Left ventricle myocardium superior (tissue), 1 donor: Measurements from ENCODE around the gene SLC8A1. TPM values are rescaled to one million over a fixed set of nuclear protein-coding genes. Genes with fewer than 3 reads are reported as not detected.

Source experiments
- ATAC-seq: fragments of 200-7000 bp; cut with Tn5 transposase; one replicate; pipeline ENCODE4 v1.9.1; 2020; ENCODE audit warnings: mild to moderate bottlenecking, moderate library complexity
- DNase-seq: peaks from one replicate; pipeline ENCODE4 v3.0.0-alpha.2; 2020
- intact Hi-C: fragments of 100-400 bp; cut with micrococcal nuclease; formaldehyde crosslinking; loops from one replicate; pipeline ENCODE4 v1.11.0; 2022
- total RNA-seq: library from RNA; stranded (reverse); fragmentation: NEBNext Ultra II Directional; extraction: Animal tissue kit (Norgen Biotek cat#: 25700); gene quantifications from one replicate; pipeline ENCODE4 v1.2.1, GENCODE V29; 2021
- donor health status: DM: no; HTN: yes; CAD: no; lungs with severe emphysema.

The SLC8A1 gene
- total RNA-seq, 1 donor from 2014 or later = 1,122 TPM

DNA sequence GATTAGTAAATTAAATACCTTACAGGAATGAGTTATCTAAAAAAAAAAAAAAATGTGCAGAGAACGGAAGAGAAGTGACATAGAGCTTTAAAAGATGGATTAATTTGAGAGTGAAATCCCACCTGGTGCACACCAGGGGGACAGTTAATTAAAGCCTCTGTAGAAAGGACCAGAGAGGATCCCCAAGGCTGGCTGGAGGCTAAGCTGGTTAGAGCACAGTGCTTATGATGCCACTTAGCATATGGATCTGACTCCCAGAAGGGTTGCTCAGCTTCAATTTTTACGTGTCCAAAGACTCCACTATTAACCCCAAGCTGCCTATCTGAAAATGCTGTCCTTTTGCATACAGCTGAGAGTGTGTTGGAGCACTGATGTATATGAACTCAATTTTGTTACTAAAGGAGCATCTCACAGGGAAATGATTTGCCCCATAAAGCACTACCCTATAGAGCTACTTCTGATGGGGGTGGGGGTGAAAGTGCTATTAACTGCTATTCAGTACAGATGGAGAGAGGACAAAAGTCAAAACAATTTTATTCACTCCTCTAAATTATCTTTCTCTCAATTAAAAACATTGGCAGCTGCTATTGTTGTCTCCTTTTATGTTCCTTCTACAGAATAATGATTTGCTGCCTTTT is 15.2 kb upstream of the SLC8A1 start:
- intact Hi-C loops = no loop called here
- ATAC-seq (no peak), DNase-seq (no peak)

DNA sequence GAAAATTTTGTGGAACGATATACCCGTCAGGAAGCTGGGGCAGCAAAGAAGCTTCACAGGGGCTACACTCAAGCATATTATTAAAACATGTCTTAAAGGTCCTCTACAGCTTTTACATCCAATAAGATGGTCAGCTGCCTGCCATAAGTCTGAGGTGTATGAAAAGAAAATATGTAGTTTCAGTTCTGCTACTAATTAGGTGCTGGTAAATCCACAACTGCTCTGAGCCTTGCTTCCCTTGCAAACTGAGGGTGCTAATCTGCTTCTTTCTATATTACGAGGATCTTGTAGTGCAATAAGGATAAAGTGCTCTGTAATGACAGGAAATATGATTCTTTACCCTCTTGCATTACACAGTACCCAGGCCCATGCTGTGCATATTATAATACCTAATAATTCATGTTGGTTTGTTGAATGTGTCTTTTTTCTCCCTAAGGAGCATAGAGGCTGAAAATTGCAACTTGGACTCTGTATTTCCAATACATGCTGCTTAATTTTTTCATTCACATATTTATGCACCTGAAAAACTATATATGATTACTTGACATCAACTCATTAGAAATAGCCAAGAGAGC is 14.5 kb upstream of the SLC8A1 start:
- intact Hi-C loops = no loop called here
- ATAC-seq = no peak
- DNase-seq = no peak

DNA sequence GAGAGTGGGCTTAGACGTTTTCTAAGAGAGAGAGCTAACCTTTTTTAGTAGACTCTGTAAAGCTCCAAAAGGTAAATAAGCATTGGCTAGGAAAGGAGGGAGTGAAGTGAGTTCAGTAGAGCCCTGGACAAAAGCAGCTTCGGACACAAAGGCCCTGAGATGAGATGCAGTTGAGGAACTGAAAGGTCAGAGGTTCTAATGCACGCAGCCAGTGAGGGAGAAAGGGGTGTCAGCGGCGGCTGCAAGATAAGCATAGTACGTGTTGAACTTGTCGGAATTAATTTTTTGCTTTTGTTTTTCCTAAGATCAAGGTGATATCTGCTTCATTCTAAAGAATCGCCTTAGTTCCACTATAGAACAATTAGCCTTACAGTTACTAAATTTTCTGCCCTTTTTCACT is 11.2 kb upstream of the SLC8A1 start:
- intact Hi-C loops = no loop called here
- DNase-seq (no peak), ATAC-seq (no peak)

DNA sequence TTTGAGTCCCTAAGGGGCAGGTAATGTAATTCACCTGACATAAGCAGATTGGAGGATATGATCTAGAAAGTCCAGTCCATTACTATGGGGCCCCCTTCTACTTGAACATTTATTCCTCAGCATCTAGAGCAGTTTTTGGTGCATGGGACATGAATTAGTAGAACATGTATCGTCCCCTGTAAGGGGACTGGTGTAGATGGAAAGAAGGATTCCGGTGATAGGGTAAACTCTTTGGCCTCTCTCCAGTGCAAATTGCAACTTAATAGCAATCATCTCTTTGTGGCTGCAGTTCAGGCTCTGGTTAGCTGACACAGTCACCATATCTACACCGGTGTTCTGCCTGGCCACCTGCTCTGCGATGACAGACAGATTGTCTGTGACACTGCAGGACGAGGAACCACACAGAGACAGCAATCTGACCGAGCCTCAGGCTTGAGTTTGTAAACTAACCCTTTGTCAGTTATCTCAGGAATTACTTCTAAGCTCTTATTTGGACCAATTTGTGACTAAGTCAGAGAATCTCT is 6.4 kb upstream of the SLC8A1 start:
- intact Hi-C loops = no loop called here
- DNase-seq = no peak
- ATAC-seq = peak; percentile 67

DNA sequence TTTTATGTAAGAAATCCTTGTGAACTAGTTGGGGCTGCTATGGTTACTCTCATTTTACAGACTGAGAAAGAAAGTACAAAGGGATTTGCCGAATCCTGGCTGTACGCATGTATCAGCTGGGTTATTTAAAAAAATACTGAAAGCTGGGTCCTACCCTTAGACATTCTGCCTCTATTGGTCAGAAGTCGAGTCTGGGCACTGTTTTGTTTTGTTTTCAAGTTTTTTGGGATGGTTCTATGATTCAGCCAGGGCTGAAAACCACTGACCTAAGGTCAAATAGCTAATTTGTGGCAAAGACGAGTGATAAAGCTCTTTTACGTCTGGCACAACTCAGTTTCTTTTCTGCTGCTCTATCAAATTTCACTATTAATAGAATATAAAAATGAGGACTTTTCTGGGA is 5.9 kb upstream of the SLC8A1 start:
- intact Hi-C loops = no loop called here
- DNase-seq (no peak), ATAC-seq (no peak)

DNA sequence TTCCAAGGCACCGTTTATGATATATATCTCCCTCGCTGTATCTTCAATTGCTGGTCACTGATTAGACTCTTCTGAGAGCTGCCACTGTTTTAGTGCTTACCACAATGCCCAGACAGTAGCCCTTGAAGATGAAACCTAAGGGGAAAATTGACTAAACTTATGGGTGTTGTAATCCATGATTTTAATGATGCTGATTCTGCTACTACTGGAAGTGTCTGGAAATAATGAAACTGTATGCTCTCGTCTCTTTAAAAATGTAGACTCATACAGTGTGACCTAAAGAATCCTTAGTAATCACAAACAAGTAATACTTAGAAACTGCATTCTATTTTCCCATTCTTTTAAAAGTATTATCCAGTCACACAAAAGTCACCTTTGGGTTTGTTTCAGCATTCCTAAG is 5.5 kb upstream of the SLC8A1 start:
- intact Hi-C loops = no loop called here
- ATAC-seq = no peak
- DNase-seq = no peak

DNA sequence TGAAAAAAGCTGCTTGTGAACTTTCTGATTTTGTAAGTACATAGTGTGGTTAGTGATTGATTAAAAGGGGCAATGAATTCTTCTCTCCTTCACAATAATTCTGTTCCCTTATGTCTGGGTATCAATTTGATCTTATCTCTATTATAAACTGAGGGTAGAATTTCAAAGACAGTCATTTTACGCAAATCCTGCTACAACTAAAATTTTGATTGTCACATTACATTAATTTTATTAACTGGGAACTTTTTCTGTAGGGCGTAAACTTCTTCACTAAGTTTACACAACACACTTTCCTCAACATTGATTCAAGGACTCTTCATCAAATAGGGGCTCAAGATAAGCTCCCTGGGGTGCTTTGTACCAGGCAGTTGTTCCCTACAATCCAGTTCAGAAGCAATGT is 5.0 kb upstream of the SLC8A1 start:
- ATAC-seq (no peak), DNase-seq (no peak)
- intact Hi-C loops = no loop called here

DNA sequence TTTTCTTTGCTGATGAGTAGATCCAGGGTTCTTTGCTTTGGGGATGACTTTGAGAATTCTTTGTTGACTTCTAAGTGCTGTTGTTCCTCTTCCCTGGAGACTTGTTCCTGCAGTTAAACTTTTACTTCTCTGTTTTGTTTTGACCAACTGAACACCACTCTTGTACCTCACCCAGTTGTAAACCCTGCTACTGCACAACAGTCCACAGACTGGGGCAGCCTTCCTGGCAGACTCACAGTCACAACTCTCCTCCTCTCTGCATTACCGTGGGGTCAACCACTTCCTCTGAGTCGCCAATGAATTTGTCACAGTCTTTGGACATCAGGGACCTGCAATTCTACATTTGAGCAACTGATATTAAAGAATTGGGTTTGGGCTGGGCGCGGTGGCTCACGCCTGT is 3.8 kb upstream of the SLC8A1 start:
- ATAC-seq (peak; percentile 9), DNase-seq (peak; percentile 36)
- intact Hi-C loops = no loop called here

DNA sequence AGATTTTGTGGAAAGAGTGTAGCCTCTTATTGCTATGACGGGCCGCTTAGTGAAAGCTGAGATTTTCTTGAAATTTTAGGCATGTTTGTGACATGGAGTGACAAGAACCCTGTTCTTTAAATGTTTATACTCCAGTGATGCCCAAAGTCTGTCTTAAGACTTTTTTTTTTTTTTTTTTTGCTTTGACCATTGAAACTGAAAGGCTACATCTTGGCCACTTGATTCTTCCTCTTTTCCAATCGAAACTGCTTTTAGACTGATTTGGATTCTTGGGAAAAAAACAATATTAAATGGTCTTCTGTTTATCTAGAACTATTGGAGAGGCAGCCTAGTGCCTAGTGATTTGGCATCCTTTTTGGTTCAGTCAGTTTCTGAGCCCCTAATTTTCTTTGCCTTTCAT is 2.4 kb upstream of the SLC8A1 start:
- intact Hi-C loops = no loop called here
- no peak for DNase-seq
- ATAC-seq = no peak

DNA sequence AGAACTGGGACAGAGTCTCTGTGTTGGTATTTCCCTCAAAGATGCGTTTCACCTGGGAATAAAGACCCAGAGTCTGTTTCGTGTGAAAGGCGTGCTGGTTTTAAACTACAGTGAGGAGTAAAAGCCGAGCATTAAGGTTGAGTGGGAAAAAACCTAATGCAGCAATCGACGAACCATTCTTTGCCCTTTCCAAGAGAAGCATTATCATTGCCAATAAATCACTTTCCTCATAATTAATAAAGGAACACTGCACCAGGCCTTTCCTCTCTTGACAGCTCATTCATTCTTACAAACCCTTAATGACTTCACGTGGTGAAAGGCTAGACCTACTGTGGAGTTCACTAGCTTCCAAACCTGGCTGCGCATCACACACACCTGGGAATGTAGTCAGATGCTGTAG is 896 bp upstream of the SLC8A1 start:
- intact Hi-C loops = no loop called here
- ATAC-seq = no peak
- DNase-seq = no peak

DNA sequence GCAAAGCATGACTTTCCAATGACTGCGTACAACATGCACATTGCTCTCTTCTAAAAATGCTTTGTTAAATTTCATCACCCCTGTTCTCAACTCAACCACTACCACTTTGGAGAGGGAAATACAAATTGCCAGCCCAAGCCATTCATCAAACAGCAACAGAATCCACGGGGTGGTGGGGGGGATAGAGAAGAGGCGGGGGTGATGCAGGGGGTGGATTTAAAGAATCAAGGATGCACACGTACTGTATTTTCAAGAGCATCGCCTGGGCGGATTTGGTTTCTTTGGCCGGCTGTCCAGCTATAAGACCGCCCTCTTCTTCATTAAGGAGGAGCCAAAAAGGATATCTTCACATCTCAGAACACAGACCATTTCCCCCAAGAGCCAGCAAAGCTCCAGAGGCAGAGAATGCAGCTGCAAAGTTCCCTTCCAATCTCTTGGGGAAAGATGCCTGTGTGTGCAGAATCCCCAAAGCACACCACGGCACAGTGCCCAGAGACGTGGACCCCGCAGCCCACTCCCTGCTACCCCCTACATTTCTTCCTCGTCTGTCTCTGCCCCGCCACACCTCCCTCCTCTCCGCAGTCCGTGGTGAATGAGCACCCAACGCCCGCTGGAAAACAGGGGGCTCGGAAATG is 977 bp downstream of the SLC8A1 start:
- ATAC-seq (peak; percentile 65), DNase-seq (no peak)
- intact Hi-C loops = no loop called here

DNA sequence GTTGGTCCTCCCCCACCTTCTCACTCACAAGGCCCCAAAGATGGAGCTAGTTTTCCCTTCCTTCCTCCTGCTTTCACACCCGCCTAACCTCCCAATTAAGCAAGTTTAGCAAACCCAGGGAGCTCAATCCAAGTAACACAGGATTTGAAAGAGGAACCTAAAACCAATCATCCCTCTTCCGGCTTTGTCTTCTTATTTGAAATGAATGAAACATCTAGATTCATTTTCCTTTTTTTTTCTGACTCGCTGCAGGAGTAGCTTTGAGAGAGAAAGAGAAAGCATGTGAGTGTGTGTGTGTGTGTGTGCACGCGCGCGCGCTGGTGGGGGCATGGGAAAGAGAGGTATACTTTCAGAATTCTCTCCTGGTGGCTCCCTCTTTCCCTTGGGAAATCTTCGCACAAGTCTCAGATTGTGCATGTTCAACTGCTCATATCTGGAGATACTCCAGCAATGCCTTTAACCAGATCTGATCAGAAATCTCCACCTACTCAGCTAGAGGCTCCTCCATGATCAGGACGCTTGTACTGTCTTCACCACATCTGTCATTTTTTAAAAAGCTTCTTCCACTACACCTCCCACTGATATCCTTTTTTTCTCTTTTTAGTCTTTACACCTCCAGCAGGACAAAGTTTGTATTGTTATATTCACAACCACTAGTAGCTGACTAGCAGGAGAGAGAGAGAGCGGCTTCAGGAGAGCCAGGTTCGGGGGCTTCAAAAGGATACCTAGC is 1.7 kb downstream of the SLC8A1 start:
- intact Hi-C loops = no loop called here
- ATAC-seq (peak; percentile 21), DNase-seq (peak; percentile 51)

DNA sequence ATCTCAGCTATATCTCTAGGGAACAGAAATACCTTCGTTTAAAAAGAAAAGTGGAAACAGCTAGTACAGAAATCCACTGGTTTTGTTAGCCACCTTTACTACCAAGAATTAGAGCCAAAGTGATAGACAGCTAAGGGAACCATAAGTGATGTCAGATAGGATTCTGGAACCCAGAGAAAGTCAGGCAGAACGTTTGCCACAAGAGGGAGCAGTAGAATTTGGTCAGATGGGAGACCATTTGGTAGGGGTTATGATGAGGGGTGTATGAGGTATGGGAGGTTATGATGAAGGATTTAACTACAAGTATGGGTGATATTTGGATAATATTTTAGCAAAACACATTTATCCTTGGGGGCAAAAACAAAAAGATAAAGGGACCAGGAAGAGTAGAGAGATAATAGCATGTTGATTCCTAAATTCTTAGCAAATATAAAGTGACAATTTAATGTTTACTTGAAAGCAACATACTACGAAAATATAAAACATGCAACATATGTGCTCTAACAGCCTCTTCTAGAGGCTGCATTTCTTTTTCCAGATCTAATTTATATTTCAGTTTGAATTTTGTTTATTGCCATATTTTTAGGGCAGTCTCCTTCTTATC is 3.3 kb downstream of the SLC8A1 start:
- intact Hi-C loops = no loop called here
- DNase-seq (no peak), ATAC-seq (no peak)

DNA sequence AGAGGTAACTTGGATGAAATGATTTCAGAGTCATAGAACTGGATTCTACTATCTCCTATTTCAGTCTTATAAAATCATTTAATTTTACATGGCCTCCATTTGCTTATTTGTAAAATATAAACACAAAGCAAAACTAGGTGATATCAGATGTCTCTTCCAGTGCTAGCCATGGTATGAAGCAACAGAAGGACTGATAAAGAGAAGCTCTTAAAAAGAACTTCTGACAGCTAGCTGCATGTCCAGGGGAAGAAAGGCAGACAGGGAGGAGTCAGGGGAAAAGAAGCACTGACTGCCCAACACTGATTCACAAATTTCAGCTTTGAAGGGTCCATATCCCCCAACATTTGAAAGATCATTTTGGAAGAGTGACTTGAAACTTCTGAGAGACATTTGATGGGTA is 6.4 kb downstream of the SLC8A1 start:
- no peak for DNase-seq
- intact Hi-C loops = no loop called here
- ATAC-seq = peak; percentile 32

DNA sequence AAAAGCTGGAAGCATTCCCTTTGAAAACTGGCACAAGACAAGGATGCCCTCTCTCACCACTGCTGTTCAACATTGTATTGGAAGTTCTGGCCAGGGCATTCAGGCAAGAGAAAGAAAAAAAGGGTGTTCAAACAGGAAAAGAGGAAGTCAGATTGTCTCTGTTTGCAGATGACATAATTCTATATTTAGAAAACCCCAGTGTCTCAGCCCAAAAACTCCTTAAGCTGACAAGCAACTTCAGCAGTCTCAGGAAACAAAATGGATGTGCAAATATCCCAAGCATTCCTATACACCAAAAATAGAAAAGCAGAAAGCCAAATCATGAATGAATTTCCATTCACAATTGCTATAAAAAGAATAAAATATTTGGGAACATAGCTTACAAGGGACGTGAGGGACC is 11.1 kb downstream of the SLC8A1 start:
- ATAC-seq (no peak), DNase-seq (no peak)
- intact Hi-C loops = no loop called here

DNA sequence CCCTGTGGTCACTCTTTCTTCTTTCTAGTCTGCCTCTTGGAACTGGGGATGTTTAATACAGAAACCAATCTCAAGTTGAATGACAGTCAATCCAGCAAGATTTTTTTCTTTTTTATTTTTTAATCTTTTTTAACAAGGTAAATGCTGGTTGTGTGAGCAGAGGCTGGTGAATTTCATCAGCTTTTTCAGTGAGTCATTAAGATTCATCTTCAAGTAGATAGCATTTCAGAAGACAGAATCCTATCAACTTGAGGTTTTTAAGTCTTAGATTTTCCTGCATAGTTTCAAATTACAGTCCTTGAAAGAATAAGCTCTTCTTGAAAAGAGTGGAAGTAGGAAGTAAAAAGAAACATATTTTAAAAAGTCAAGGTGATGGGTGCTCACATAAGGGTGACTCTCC is 12.4 kb downstream of the SLC8A1 start:
- no peak for DNase-seq
- ATAC-seq = no peak
- intact Hi-C loops = no loop called here

DNA sequence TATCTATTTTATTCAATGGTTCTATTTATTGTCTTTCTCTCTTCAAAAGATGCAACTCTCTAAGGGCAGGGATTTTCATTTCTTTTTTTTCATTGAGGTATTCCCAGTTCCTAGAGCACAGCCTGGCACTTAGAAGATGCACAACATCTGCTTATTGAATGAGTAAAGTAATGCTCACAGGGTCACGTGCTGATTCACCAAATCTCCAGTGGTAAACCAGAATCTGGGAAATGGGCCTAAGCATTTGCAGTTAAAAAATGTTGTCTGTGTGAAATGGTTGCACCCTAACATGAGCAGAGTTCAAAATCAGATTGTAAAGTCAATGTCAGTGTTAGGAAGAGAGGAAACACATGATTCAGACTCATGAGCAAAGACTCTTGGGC is 15.8 kb downstream of the SLC8A1 start:
- DNase-seq = no peak
- no peak for ATAC-seq
- intact Hi-C loops = no loop called here

DNA sequence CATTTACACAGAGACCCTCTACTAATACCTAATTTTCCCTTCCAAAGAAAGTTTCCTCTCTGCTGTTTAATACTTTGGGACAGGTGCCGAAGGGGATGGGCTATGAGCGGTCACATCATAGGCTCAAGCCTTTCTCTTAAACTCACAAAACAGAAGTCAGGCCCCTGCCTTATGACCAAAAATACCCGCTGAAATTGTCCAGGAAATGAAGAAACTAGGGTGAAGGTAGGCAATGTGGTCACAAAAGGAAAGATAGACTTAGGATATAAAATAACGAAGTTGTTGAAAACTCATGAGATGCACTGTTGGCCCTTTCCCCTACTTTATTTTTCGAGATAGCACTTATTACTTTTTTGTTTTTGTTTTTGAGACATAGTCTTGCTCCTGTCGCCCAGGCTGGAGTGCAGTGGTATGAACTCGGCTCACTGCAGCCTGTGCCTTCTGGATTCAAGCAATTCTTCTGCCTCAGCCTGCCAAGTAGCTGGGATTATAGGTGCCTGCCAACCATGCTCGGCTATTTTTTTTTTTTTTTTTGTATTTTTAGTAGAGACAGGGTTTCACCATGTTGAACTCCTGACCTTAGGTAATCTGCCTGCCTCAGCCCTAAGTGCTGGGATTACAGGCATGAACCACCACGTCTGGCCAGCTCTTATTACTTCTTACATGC is 16.3 kb downstream of the SLC8A1 start:
- DNase-seq (no peak), ATAC-seq (peak; percentile 34)
- intact Hi-C loops = no loop called here

DNA sequence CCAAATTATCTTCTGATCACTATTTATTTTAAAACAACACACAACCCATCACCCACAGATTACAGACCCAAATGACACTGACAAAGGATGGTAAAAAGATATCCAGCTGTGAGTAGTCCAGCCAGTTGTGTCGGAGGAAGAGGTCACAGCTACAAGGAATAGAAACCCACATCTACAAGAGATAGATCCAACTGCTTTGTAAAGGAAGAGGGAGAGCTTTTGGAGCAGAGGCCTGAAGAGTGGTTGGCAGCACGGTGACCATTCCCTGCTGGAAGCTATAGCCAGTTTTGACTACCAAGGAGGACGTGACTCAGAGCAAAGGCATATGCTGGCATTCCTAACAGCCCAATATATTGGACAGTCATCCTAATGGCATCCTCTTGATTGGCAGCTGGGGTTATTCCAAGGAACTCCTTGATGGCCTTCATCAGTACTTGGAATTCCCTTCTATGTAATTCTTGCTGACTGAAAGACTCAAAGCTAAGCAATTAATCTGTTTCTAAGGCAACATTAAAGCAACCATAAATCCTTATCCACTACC is 17.1 kb downstream of the SLC8A1 start:
- ATAC-seq = peak; percentile 20
- intact Hi-C loops = no loop called here
- no peak for DNase-seq
